HepG2 (cell line): ENCODE results near the gene CYP26A1.

Experiments used
- ARID2 ChIP-seq: sonication (generic); formaldehyde crosslinking; IDR thresholded peaks from 2 replicates; pipeline ENCODE4 v1.8.1; 2022; ENCODE audit warnings: mild to moderate bottlenecking, missing genetic modification reagents, borderline replicate concordance
- CTCF ChIP-seq: sonication (generic); formaldehyde crosslinking; IDR thresholded peaks from 2 replicates; pipeline ENCODE4 v1.5.0; 2020; ENCODE audit warnings: mild to moderate bottlenecking, missing genetic modification reagents, moderate library complexity
- FOXO1 ChIP-seq: sonication (generic); formaldehyde crosslinking; IDR thresholded peaks from 2 replicates; pipeline ENCODE4 v1.4.0; 2020; ENCODE audit warnings: missing genetic modification reagents
- NBN ChIP-seq: fragments of 450-650 bp; conservative IDR thresholded peaks from 2 replicates; pipeline ENCODE4 v1.6.1; 2017
- POLR2AphosphoS5 ChIP-seq: IDR thresholded peaks from 2 replicates; pipeline ENCODE4 v1.6.1; 2012; ENCODE audit warnings: low read depth, low read length
- PREB ChIP-seq: sonication (generic); formaldehyde crosslinking; IDR thresholded peaks from 2 replicates; pipeline ENCODE4 v1.4.0; 2020; ENCODE audit warnings: missing genetic modification reagents
- SP2 ChIP-seq: sonication (generic); formaldehyde crosslinking; IDR thresholded peaks from 2 replicates; pipeline ENCODE4 v1.5.1; 2020; ENCODE audit warnings: mild to moderate bottlenecking, missing genetic modification reagents
- SP5 ChIP-seq: IDR thresholded peaks from 2 replicates; pipeline ENCODE4 v1.6.1; 2016; ENCODE audit warnings: low read depth, borderline replicate concordance
- UBTF ChIP-seq: sonication (generic); formaldehyde crosslinking; IDR thresholded peaks from 2 replicates; pipeline ENCODE4 v1.4.0; 2020; ENCODE audit warnings: mild to moderate bottlenecking, missing genetic modification reagents
- ZNF512B ChIP-seq: sonication (generic); formaldehyde crosslinking; IDR thresholded peaks from 2 replicates; pipeline ENCODE4 v1.5.1; 2020; ENCODE audit warnings: missing genetic modification reagents, mild to moderate bottlenecking, borderline replicate concordance
- ZNF530 ChIP-seq: sonication (generic); formaldehyde crosslinking; IDR thresholded peaks from 2 replicates; pipeline ENCODE4 v1.5.0; 2020; ENCODE audit warnings: low read depth, mild to moderate bottlenecking, missing genetic modification reagents
- ZNF557 ChIP-seq: sonication (generic); formaldehyde crosslinking; IDR thresholded peaks from 2 replicates; pipeline ENCODE4 v1.4.0; 2020; ENCODE audit warnings: missing genetic modification reagents
- ZNF773 ChIP-seq: sonication (generic); formaldehyde crosslinking; IDR thresholded peaks from 2 replicates; pipeline ENCODE4 v1.4.0; 2020; ENCODE audit warnings: missing genetic modification reagents, borderline replicate concordance
- ZXDC ChIP-seq: sonication (generic); formaldehyde crosslinking; IDR thresholded peaks from 2 replicates; pipeline ENCODE4 v1.5.0; 2020; ENCODE audit warnings: mild to moderate bottlenecking, missing genetic modification reagents

GRCh38 chr10:93059975-93060886, 13.5 kb upstream of the CYP26A1 start, which contains the start of gene CYP26C1:
- TF ChIP-seq NBN (no peak), POLR2AphosphoS5 (no peak), CTCF (no peak), ZXDC (CRISPR knock-in tag) (no peak), ZNF530 (CRISPR knock-in tag) (no peak), ARID2 (CRISPR knock-in tag) (no peak), PREB (CRISPR knock-in tag) (no peak), ZNF512B (no peak), ZNF557 (CRISPR knock-in tag) (no peak), UBTF (CRISPR knock-in tag) (no peak), ZNF773 (CRISPR knock-in tag) (no peak), FOXO1 (CRISPR knock-in tag) (no peak), SP5 (no peak), SP2 (CRISPR knock-in tag) (no peak)
